GM23338 (cell line): ENCODE results near the gene PDE1A. TPM values are rescaled to one million over a fixed set of nuclear protein-coding genes. Genes with fewer than 3 reads are reported as not detected.

Experiments used
- ATAC-seq: fragments of 200-7000 bp; cut with Tn5 transposase; 3 replicates; pipeline ENCODE4 v1.9.1; 2020
- DNase-seq: peaks from one replicate; pipeline ENCODE4 v3.0.0-alpha.2; 2015; ENCODE audit warnings: low spot score
- H2AFZ ChIP-seq: fragments of 200-600 bp; sonication (generic); 2 replicates; pipeline ENCODE4 v1.8.0; 2016; ENCODE audit warnings: antibody characterized with exemption, mild to moderate bottlenecking, moderate library complexity
- H3F3A ChIP-seq: fragments of 200-600 bp; sonication (generic); replicated peaks from 2 replicates; pipeline ENCODE4 v1.8.0; 2017; ENCODE audit warnings: antibody characterized with exemption, mixed run types, low read depth
- H3K27ac ChIP-seq: fragments of 200-600 bp; sonication (generic); 2 replicates; pipeline ENCODE4 v1.6.1; 2016; ENCODE audit warnings: low read depth
- H3K27me3 ChIP-seq: fragments of 200-600 bp; sonication (generic); 2 replicates; pipeline ENCODE4 v1.8.0; 2016; ENCODE audit warnings: mild to moderate bottlenecking, mixed run types, moderate library complexity; ENCODE audit not compliant: insufficient read depth
- H3K36me3 ChIP-seq: fragments of 200-600 bp; sonication (generic); 2 replicates; pipeline ENCODE4 v1.8.0; 2016; ENCODE audit warnings: mild to moderate bottlenecking; ENCODE audit not compliant: insufficient read depth
- H3K4me1 ChIP-seq: fragments of 200-600 bp; sonication (generic); 2 replicates; pipeline ENCODE4 v1.8.0; 2016; ENCODE audit warnings: mild to moderate bottlenecking, moderate library complexity; ENCODE audit not compliant: insufficient read depth
- H3K4me2 ChIP-seq: fragments of 200-600 bp; sonication (generic); 2 replicates; pipeline ENCODE4 v1.7.1; 2017; ENCODE audit warnings: mixed run types
- H3K4me3 ChIP-seq: fragments of 200-600 bp; sonication (generic); 2 replicates; pipeline ENCODE4 v1.6.1; 2016; ENCODE audit warnings: mixed run types
- H3K79me2 ChIP-seq: fragments of 200-600 bp; sonication (generic); replicated peaks from 2 replicates; pipeline ENCODE4 v1.8.0; 2017; ENCODE audit warnings: mild to moderate bottlenecking; ENCODE audit not compliant: insufficient read depth
- H3K9me2 ChIP-seq: fragments of 200-600 bp; sonication (generic); 2 replicates; pipeline ENCODE4 v1.8.0; 2017; ENCODE audit not compliant: insufficient read depth
- H4K20me1 ChIP-seq: fragments of 200-600 bp; sonication (generic); replicated peaks from 2 replicates; pipeline ENCODE4 v1.8.0; 2017; ENCODE audit warnings: mild to moderate bottlenecking; ENCODE audit not compliant: insufficient read depth
- H3K27ac Mint-ChIP-seq: 2 replicates; pipeline ENCODE4 v1.8.0; 2020; ENCODE audit warnings: inconsistent platforms, mild to moderate bottlenecking, moderate library complexity, mixed read lengths
- H3K27me3 Mint-ChIP-seq: 3 replicates; pipeline ENCODE4 v1.8.0; 2022; ENCODE audit warnings: low read depth, mild to moderate bottlenecking, moderate library complexity, mixed read lengths, inconsistent platforms; ENCODE audit not compliant: insufficient read depth, poor library complexity
- H3K36me3 Mint-ChIP-seq: 3 replicates; pipeline ENCODE4 v1.8.0; 2021; ENCODE audit warnings: low read depth, mild to moderate bottlenecking, inconsistent platforms, moderate library complexity, mixed read lengths
- H3K4me1 Mint-ChIP-seq: 3 replicates; pipeline ENCODE4 v1.8.0; 2020; ENCODE audit warnings: mild to moderate bottlenecking, inconsistent platforms, mixed read lengths
- H3K4me3 Mint-ChIP-seq: 3 replicates; pipeline ENCODE4 v1.8.0; 2021; ENCODE audit warnings: moderate library complexity, mild to moderate bottlenecking, inconsistent platforms, mixed read lengths
- H3K9me3 Mint-ChIP-seq: 3 replicates; pipeline ENCODE4 v1.8.0; 2020; ENCODE audit warnings: moderate library complexity, mild to moderate bottlenecking, inconsistent platforms, mixed read lengths
- CREB1 ChIP-seq: fragments of 250-450 bp; sonication (Bioruptor Pico); IDR thresholded peaks from 2 replicates; pipeline ENCODE4 v1.5.0; 2020; ENCODE audit warnings: low read depth, mild to moderate bottlenecking, moderate library complexity
- CTCF ChIP-seq, 2 experiments: fragments of 200-600 bp in 1 of 2; sonication (generic) in 1 of 2; conservative IDR thresholded peaks; 2 replicates each; pipeline versions ENCODE4 v1.5.1 to v1.6.1; 2016 to 2017; ENCODE audit warnings: antibody characterized with exemption in 2 of 2, low read depth in 2 of 2, mild to moderate bottlenecking in 2 of 2, moderate library complexity in 1 of 2
- ETS1 ChIP-seq: IDR thresholded peaks from 2 replicates; pipeline ENCODE4 v1.6.1; 2016; ENCODE audit warnings: antibody characterized with exemption
- EZH2 ChIP-seq: fragments of 200-600 bp; sonication (generic); IDR thresholded peaks from one replicate; pipeline ENCODE4 v1.8.0; 2017; ENCODE audit warnings: antibody characterized with exemption, mild to moderate bottlenecking, low read depth; ENCODE audit not compliant: unreplicated experiment
- EZH2phosphoT487 ChIP-seq: fragments of 200-600 bp; sonication (generic); IDR thresholded peaks from one replicate; pipeline ENCODE4 v1.8.1; 2018; ENCODE audit warnings: antibody characterized with exemption; ENCODE audit not compliant: unreplicated experiment
- JUNB ChIP-seq: IDR thresholded peaks from one replicate; pipeline ENCODE4 v1.6.1; 2016; ENCODE audit warnings: antibody characterized with exemption; ENCODE audit not compliant: unreplicated experiment
- NANOG ChIP-seq: IDR thresholded peaks from 2 replicates; pipeline ENCODE4 v1.6.1; 2016; ENCODE audit warnings: antibody characterized with exemption, borderline replicate concordance
- POLR2AphosphoS5 ChIP-seq: IDR thresholded peaks from 2 replicates; pipeline ENCODE4 v1.6.1; 2016; ENCODE audit warnings: antibody characterized with exemption, low read depth
- REST ChIP-seq: IDR thresholded peaks from one replicate; pipeline ENCODE4 v1.6.1; 2018; ENCODE audit warnings: antibody characterized with exemption; ENCODE audit not compliant: unreplicated experiment
- STAT1 ChIP-seq: IDR thresholded peaks from one replicate; pipeline ENCODE4 v1.6.1; 2016; ENCODE audit warnings: antibody characterized with exemption; ENCODE audit not compliant: unreplicated experiment
- ZNF114 ChIP-seq: fragments of 250-450 bp; sonication (Bioruptor Pico); IDR thresholded peaks from 2 replicates; pipeline ENCODE4 v1.5.0; 2020; ENCODE audit warnings: mild to moderate bottlenecking, moderate library complexity
- ZNF331 ChIP-seq: fragments of 250-450 bp; sonication (Bioruptor Pico); IDR thresholded peaks from 2 replicates; pipeline ENCODE4 v1.5.0; 2020; ENCODE audit warnings: low read depth, mild to moderate bottlenecking, moderate library complexity
- polyA plus RNA-seq: library from polyadenylated mRNA; unstranded; fragments of >200 nt; fragmentation: Nextera tagmentation; extraction: Ambion mirVana; gene quantifications from 2 replicates; pipeline ENCODE4 v1.2.1, GENCODE V29; 2016
- total RNA-seq: library from RNA; depleted of rRNA; stranded (reverse); fragments of >200 nt; shearing (Covaris generic); gene quantifications from 2 replicates; pipeline ENCODE4 v1.2.3, GENCODE V29; 2014

Gene PDE1A
- total and polyA plus RNA-seq, 2 experiments from 2014 or later: 0.28 to 0.31 TPM

DNA sequence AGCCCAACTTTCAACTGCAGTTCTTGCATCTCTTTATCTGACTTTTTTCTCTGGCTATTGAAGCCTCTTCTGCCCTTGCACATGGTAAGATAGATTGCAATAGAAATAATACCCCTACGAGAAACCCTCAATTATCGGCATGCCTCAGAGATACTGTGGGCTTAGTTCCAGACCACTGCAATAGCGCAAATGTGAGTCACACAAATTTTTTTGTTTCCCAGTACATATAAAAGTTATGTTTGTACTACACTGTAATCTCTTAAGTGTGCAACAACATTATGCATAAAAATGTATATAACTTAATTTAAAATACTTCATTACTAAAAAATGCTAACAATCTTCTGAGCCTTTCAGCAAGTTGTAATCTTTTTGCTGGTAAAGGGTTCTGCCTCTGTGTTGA, 124.7 kb downstream of the PDE1A start (continued):
- no peak for TF ChIP-seq ZNF331 (CRISPR knock-in tag)
- no peak for TF ChIP-seq CTCF (conservative IDR thresholded peaks at IDR 0.05; ENCODE audit: low read depth in 2 of 2)
- no peak for TF ChIP-seq NANOG
- TF ChIP-seq CREB1: no peak
- TF ChIP-seq ZNF114 (CRISPR knock-in tag): no peak
- TF ChIP-seq JUNB: no peak
- no peak for TF ChIP-seq STAT1
- TF ChIP-seq EZH2: no peak

GRCh38 chr2:182301093-182301492, 125.7 kb downstream of the PDE1A start:
- Histone ChIP-seq H3K27ac (no peak overlapping the region), H3K36me3 (no peaks in the 10 kb centered on the region), H3K79me2 (no peaks in the 10 kb centered on the region), H3K4me2 (no peak overlapping the region), H3K9me2 (0 out of 2 replicates have a peak, but pooled peaks cover 3% of the 10 kb centered on the region), H2AFZ (no peak overlapping the region), H3K27me3 (no peaks in the 10 kb centered on the region), H3F3A (no peaks in the 10 kb centered on the region), H3K4me3 (no peak overlapping the region), H4K20me1 (no peaks in the 10 kb centered on the region), H3K4me1 (no peaks in the 10 kb centered on the region)
- Mint-ChIP-seq H3K36me3 (no peaks in the 10 kb centered on the region), H3K4me1 (no peaks in the 10 kb centered on the region), H3K27ac (no peak overlapping the region), H3K27me3 (no peaks in the 10 kb centered on the region), H3K9me3 (no peaks in the 10 kb centered on the region), H3K4me3 (no peak overlapping the region)
- no peak for ATAC-seq
- DNase-seq: no peak
- TF ChIP-seq ZNF114 (CRISPR knock-in tag): no peak

- DNase-seq: no peak
- H3K27me3 ChIP-seq: no peaks in the 10 kb centered on the region
- TF ChIP-seq EZH2phosphoT487 (no peak), EZH2 (no peak), ETS1 (no peak), POLR2AphosphoS5 (no peak), ZNF114 (CRISPR knock-in tag) (no peak), CREB1 (no peak), JUNB (no peak), CTCF (conservative IDR thresholded peaks at IDR 0.05; ENCODE audit: low read depth in 2 of 2) (no peak), NANOG (no peak), STAT1 (no peak), REST (no peak)
These were observed 126.2 kb downstream of the PDE1A start for GRCh38 chr2:182300608-182301007.

More at GRCh38 chr2:182300608-182301007, 126.2 kb downstream of the PDE1A start:
- ATAC-seq: no peak
- H3K36me3 Mint-ChIP-seq: no peaks in the 10 kb centered on the region
- Histone ChIP-seq H3K9me2 (0 out of 2 replicates have a peak, but pooled peaks cover 3% of the 10 kb centered on the region), H3K27ac (no peak overlapping the region), H3F3A (no peaks in the 10 kb centered on the region), H3K4me1 (no peaks in the 10 kb centered on the region), H2AFZ (no peak overlapping the region), H3K36me3 (no peaks in the 10 kb centered on the region), H3K79me2 (no peaks in the 10 kb centered on the region), H3K4me2 (no peak overlapping the region), H3K4me3 (no peak overlapping the region), H4K20me1 (no peaks in the 10 kb centered on the region)
- H3K27ac Mint-ChIP-seq: no peak overlapping the region
- no peaks in the 10 kb centered on the region for H3K27me3 Mint-ChIP-seq
- H3K4me1 Mint-ChIP-seq: no peaks in the 10 kb centered on the region
- no peaks in the 10 kb centered on the region for H3K9me3 Mint-ChIP-seq
- H3K4me3 Mint-ChIP-seq: no peak overlapping the region
